Naive thymus-derived CD4-positive, alpha-beta T cell (primary cell): ENCODE data around the gene C2orf49. TPM values are rescaled to one million over a fixed set of nuclear protein-coding genes. Genes with fewer than 3 reads are reported as not detected.
"Not testable (repeated sequence)": the region's sequence is repeated elsewhere in the genome, so short reads cannot be mapped to it uniquely, and the experiment has no call there.

Experiments
- ATAC-seq: fragments of 150-1000 bp; cut with Tn5 transposase; 2 replicates; pipeline ENCODE4 v1.10.0; 2021; ENCODE audit warnings: mild to moderate bottlenecking, moderate library complexity
- CTCF ChIA-PET: fragments of 350-600 bp; sonication (Branson Sonifier 250); formaldehyde crosslinking; loops from one replicate; lab custom pipeline; 2021; ENCODE audit warnings: antibody characterized with exemption; lab: Charles Lee
- POLR2A ChIA-PET: fragments of 350-600 bp; sonication (Branson Sonifier 250); formaldehyde crosslinking; loops from one replicate; lab custom pipeline; 2021; ENCODE audit warnings: antibody characterized with exemption, inconsistent platforms; lab: Charles Lee
- DNase-seq, 9 donors: peaks; one replicate each; pipeline versions ENCODE4 v3.0.0 to v3.0.0-alpha.2; 2020 to 2022; ENCODE audit warnings: mixed read lengths in 1 of 9
- H3K27ac ChIP-seq: one replicate; pipeline ENCODE4 v1.7.0; 2013; ENCODE audit warnings: mild to moderate bottlenecking, low read depth, low read length, moderate library complexity
- H3K27me3 ChIP-seq, 2 donors: one replicate each; pipeline ENCODE4 v1.7.0; 2013; ENCODE audit warnings: low read length in 2 of 2, mild to moderate bottlenecking in 2 of 2, moderate library complexity in 2 of 2; ENCODE audit not compliant: control insufficient read depth in 2 of 2, insufficient read depth in 2 of 2
- H3K36me3 ChIP-seq, 3 experiments: 1 replicate in 2 of 3; 2 replicates in 1 of 3; pipeline ENCODE4 v1.7.0; 2013; ENCODE audit warnings: low read length in 3 of 3, mild to moderate bottlenecking in 3 of 3, moderate library complexity in 1 of 3; ENCODE audit not compliant: insufficient read depth in 3 of 3, control insufficient read depth in 2 of 3
- H3K4me1 ChIP-seq, 2 donors: one replicate each; pipeline ENCODE4 v1.7.0; 2013; ENCODE audit warnings: low read length in 2 of 2, mild to moderate bottlenecking in 2 of 2, moderate library complexity in 1 of 2; ENCODE audit not compliant: control insufficient read depth in 2 of 2, insufficient read depth in 2 of 2
- H3K4me3 ChIP-seq: 2 replicates; pipeline ENCODE4 v1.7.0; 2013; ENCODE audit warnings: mild to moderate bottlenecking, low read length
- H3K9me3 ChIP-seq, 3 experiments: 1 replicate in 2 of 3; 2 replicates in 1 of 3; pipeline ENCODE4 v1.7.0; 2013; ENCODE audit warnings: low read length in 3 of 3; ENCODE audit not compliant: control insufficient read depth in 2 of 3
- H3K27ac Mint-ChIP-seq, 9 donors: one replicate each; pipeline ENCODE4 v1.8.0; 2020 to 2022; ENCODE audit warnings: mixed read lengths in 9 of 9, mild to moderate bottlenecking in 8 of 9, moderate library complexity in 5 of 9, inconsistent platforms in 2 of 9
- H3K27me3 Mint-ChIP-seq, 5 donors: one replicate each; pipeline ENCODE4 v1.8.0; 2021 to 2022; ENCODE audit warnings: mixed read lengths in 5 of 5, mild to moderate bottlenecking in 1 of 5
- H3K36me3 Mint-ChIP-seq, 5 donors: one replicate each; pipeline ENCODE4 v1.8.0; 2020 to 2022; ENCODE audit warnings: mixed read lengths in 5 of 5, mild to moderate bottlenecking in 3 of 5, inconsistent platforms in 1 of 5
- H3K4me1 Mint-ChIP-seq, 7 donors: one replicate each; pipeline ENCODE4 v1.8.0; 2020 to 2022; ENCODE audit warnings: mixed read lengths in 7 of 7, mild to moderate bottlenecking in 3 of 7, inconsistent platforms in 1 of 7
- H3K4me3 Mint-ChIP-seq, 10 donors: one replicate each; pipeline ENCODE4 v1.8.0; 2020 to 2022; ENCODE audit warnings: mild to moderate bottlenecking in 10 of 10, mixed read lengths in 10 of 10, moderate library complexity in 6 of 10, inconsistent platforms in 2 of 10
- H3K9me3 Mint-ChIP-seq, 11 donors: one replicate each; pipeline ENCODE4 v1.8.0; 2020 to 2022; ENCODE audit warnings: mixed read lengths in 11 of 11, mild to moderate bottlenecking in 4 of 11, inconsistent platforms in 1 of 11, moderate library complexity in 1 of 11
- intact Hi-C, 2 donors: fragments of 100-400 bp; cut with micrococcal nuclease; formaldehyde crosslinking; loops; one replicate each; pipeline ENCODE4 v1.15.1; 2023
- polyA plus RNA-seq, 2 donors: library from polyadenylated mRNA; unstranded; fragments of 300-500 nt; fragmentation: Illumina TruSeq; gene quantifications; one replicate each; pipeline ENCODE4 v1.2.3, GENCODE V29; 2021
- total RNA-seq, 6 experiments: library from RNA in 5 of 6; stranded (reverse) in 5 of 6; gene quantifications; 1 replicate in 5 of 6; 2 replicates in 1 of 6; pipeline ENCODE4 v1.2.3 and lab custom pipeline; 2021 to 2026

The C2orf49 gene
- total and polyA plus RNA-seq, 7 experiments from 2014 or later: 9.7 to 30.8 (median 19.9) TPM

GRCh38 chr2:105324732-105325131, 12.6 kb upstream of the C2orf49 start:
- intact Hi-C loops: loop anchor here in 1 of 2 donors (5.0 kb wide), 1 partner anchor 773 kb away; no protein-coding TSS in a partner anchor
- H3K4me1 Mint-ChIP-seq: peaks cover 33 to 79% (median 71%) of the 10 kb centered on the region in 7 donors
- Histone ChIP-seq H3K4me1 (peaks cover 12% of the 10 kb centered on the region in 2 donors), H3K27me3 (no peaks in the 10 kb centered on the region), H3K27ac (no peak overlapping the region), H3K36me3 (peaks cover 0 to 4% (median 0%) of the 10 kb centered on the region in 3 experiments), H3K9me3 (no peaks in the 10 kb centered on the region), H3K4me3 (no peak overlapping the region)
- peak overlapping the region in 4 of 9 donors; percentile 3 to 45 (median 28) for H3K27ac Mint-ChIP-seq
- no peaks in the 10 kb centered on the region for H3K27me3 Mint-ChIP-seq
- no peak for DNase-seq
- H3K4me3 Mint-ChIP-seq: no peak overlapping the region
- POLR2A ChIA-PET: no interaction called here
- peaks cover 0 to 6% (median 0%) of the 10 kb centered on the region in 5 donors for H3K36me3 Mint-ChIP-seq
- no peak for ATAC-seq
- CTCF ChIA-PET: interaction anchor here (1.4 kb wide), 1 partner anchor 14 kb away, joined by 4 read pairs; no protein-coding TSS in a partner anchor
- peaks cover 0 to 2% (median 0%) of the 10 kb centered on the region in 11 donors for H3K9me3 Mint-ChIP-seq

DNA sequence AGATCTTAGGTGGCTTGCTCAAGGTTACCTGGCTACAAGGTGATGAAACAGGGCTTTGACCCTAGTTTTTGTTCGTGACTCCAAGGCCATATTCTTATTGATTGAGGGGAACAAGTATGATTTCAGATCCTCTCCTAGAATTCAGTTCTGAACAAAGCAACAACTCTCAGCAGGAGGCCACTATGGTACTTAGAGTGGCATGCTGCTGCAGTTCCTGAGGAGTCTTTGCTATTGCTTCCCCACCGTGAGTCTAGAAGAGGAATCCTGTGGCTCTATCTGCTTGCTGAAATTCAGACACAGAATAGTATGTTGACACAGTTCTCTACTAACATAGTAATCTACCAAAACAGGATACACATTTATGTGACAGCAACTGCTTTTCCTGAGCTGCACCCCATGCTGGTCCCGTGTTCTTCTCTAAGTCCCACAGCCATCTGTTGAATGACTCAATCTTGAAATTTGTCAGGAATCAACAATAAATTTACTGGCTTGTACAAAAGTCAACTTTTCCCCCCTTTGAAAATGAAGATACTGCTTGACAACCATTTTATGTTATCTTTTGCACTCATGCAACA, 11.9 kb upstream of the C2orf49 start:
- ATAC-seq: no peak
- Histone ChIP-seq H3K27me3 (no peaks in the 10 kb centered on the region), H3K36me3 (peaks cover 0 to 4% (median 0%) of the 10 kb centered on the region in 3 experiments), H3K9me3 (no peaks in the 10 kb centered on the region), H3K4me1 (peaks cover 12 to 19% of the 10 kb centered on the region in 2 donors), H3K27ac (no peak overlapping the region), H3K4me3 (no peak overlapping the region)
- Mint-ChIP-seq H3K36me3 (peaks cover 0 to 6% (median 0%) of the 10 kb centered on the region in 5 donors), H3K9me3 (peaks cover 0 to 2% (median 0%) of the 10 kb centered on the region in 11 donors), H3K27ac (peak overlapping the region in 2 of 9 donors; percentile 18 to 40), H3K4me3 (no peak overlapping the region), H3K4me1 (peaks cover 33 to 77% (median 69%) of the 10 kb centered on the region in 7 donors), H3K27me3 (no peaks in the 10 kb centered on the region)
- POLR2A ChIA-PET: no interaction called here
- no peak for DNase-seq
- intact Hi-C loops: loop anchor here in 1 of 2 donors (5.0 kb wide), 1 partner anchor 772 kb away; no protein-coding TSS in a partner anchor
- CTCF ChIA-PET: interaction anchor here (1.4 kb wide), 1 partner anchor 15 kb away, joined by 4 read pairs; no protein-coding TSS in a partner anchor

DNA sequence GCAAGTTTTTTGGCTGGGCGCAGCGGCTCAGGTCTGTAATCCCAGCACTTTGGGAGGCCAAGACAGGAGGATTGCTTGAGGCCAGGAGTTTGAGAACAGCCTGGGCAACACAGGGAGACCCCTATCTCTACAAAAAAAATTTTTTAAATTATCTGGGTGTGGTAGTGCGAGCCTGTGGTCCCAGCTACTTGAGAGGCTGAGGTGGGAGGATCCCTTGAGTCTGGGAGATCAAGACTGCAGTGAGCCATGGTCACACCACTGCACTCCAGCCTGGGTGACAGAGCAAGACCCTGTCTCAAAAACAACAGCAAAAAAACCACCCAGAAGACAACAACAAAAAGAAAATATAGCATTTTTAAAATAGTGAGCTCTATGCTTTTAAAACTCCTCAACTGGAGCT, 10.1 kb upstream of the C2orf49 start:
- CTCF ChIA-PET, H3K27me3 Mint-ChIP-seq, H3K4me3 ChIP-seq, H3K36me3 Mint-ChIP-seq, H3K9me3 Mint-ChIP-seq, H3K36me3 ChIP-seq, DNase-seq, H3K27ac ChIP-seq, ATAC-seq, H3K9me3 ChIP-seq, H3K27me3 ChIP-seq: not testable (repeated sequence)
- H3K4me1 Mint-ChIP-seq: peaks cover 33 to 78% (median 66%) of the 10 kb centered on the region in 7 donors
- H3K4me1 ChIP-seq: peaks cover 12 to 22% of the 10 kb centered on the region in 2 donors
- peak overlapping the region in 7 of 9 donors; percentile 59 to 94 (median 89) for H3K27ac Mint-ChIP-seq
- intact Hi-C loops: loop anchor here in 1 of 2 donors (5.0 kb wide), 1 partner anchor 770 kb away; no protein-coding TSS in a partner anchor
- POLR2A ChIA-PET: interaction anchor here (2.9 kb wide), 1 partner anchor 11 kb away, joined by 16 read pairs; the partner anchor contains the start of gene C2orf49
- H3K4me3 Mint-ChIP-seq: peak overlapping the region in 6 of 10 donors; percentile 23 to 95 (median 91)

GRCh38 chr2:105327690-105328089, 9.7 kb upstream of the C2orf49 start:
- Histone ChIP-seq H3K4me1 (peaks cover 12 to 22% of the 10 kb centered on the region in 2 donors), H3K36me3 (peaks cover 0 to 4% (median 0%) of the 10 kb centered on the region in 3 experiments), H3K27ac (no peak overlapping the region), H3K27me3 (no peaks in the 10 kb centered on the region), H3K4me3 (no peak overlapping the region), H3K9me3 (no peaks in the 10 kb centered on the region)
- Mint-ChIP-seq H3K9me3 (peaks cover 0 to 2% (median 0%) of the 10 kb centered on the region in 11 donors), H3K4me3 (peak overlapping the region; percentile 88 to 98 (median 92)), H3K27me3 (no peaks in the 10 kb centered on the region), H3K36me3 (peaks cover 0 to 6% (median 0%) of the 10 kb centered on the region in 5 donors), H3K27ac (peak overlapping the region in 7 of 9 donors; percentile 70 to 94 (median 89)), H3K4me1 (peaks cover 31 to 74% (median 62%) of the 10 kb centered on the region in 7 donors)
- intact Hi-C loops: loop anchor here in 1 of 2 donors (5.0 kb wide), 1 partner anchor 770 kb away; no protein-coding TSS in a partner anchor
- ATAC-seq (no peak), DNase-seq (no peak)
- ChIA-PET POLR2A (interaction anchor here (2.9 kb wide), 1 partner anchor 10 kb away, joined by 16 read pairs; the partner anchor contains the start of gene C2orf49), CTCF (no interaction called here)

DNA sequence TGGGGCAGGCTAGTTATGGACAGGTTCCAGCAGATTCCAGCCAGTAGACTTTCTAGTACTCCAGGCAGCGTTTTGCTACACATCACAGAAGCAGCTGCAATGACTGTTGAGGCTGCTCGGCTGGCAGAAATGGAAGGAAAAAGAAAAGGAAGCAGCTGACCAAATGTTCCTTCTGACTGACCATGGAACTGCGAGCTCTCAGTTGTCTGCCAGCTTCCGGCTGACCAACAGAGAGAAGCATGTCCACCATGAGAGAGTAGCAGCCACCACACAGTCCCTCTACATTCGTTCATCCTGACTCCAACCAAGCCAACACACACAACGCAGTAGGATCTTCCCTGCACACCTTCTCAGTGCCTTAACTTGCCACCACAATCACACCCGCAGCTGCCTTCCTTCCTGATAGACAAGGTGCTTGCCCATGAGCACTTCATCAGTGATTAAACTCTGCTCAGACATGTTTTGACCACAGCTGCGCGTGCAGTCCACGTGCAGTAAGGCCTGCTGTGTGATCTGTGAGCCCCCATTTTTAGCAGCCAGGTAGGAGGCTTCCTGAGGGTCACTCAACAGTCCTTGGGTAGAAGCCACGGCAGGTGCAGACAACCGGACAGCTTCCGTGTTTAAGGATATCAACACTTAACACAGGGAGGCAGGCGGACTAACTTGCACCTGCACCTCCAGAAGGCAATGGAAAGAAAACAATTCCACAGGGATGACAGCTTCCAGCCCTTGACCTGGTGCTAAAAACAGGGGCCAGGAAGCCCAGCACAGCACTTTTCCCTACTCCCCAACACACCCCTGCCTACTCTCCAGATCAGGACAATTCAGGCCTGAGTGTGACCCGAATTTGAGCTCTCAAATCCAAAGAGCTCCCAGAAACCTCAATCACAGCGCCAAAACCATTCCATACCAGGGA, 8.8 kb upstream of the C2orf49 start:
- Histone ChIP-seq H3K9me3 (no peaks in the 10 kb centered on the region), H3K4me3 (peak overlapping the region; percentile 73), H3K4me1 (peaks cover 12 to 22% of the 10 kb centered on the region in 2 donors), H3K36me3 (peaks cover 0 to 4% (median 0%) of the 10 kb centered on the region in 3 experiments), H3K27ac (peak overlapping the region; percentile 79), H3K27me3 (no peaks in the 10 kb centered on the region)
- ATAC-seq (peak; percentile 10), DNase-seq (peak in 3 of 9 donors; percentile 8 to 12 (median 9))
- Mint-ChIP-seq H3K27me3 (no peaks in the 10 kb centered on the region), H3K9me3 (peaks cover 0 to 2% (median 0%) of the 10 kb centered on the region in 11 donors), H3K4me1 (peaks cover 27 to 66% (median 53%) of the 10 kb centered on the region in 7 donors), H3K36me3 (peaks cover 0 to 6% (median 0%) of the 10 kb centered on the region in 5 donors), H3K27ac (peak overlapping the region; percentile 89 to 96 (median 91)), H3K4me3 (peak overlapping the region; percentile 88 to 98 (median 92))
- ChIA-PET CTCF (interaction anchor here (1.0 kb wide), 1 partner anchor 11 kb away, joined by 3 read pairs; no protein-coding TSS in a partner anchor), POLR2A (interaction anchor here (0.6 to 2.9 kb wide), 4 partner anchors 8 to 32 kb away, joined by 3 to 16 read pairs (median 3); partner anchors contain the start of gene C2orf49)
- intact Hi-C loops: loop anchor here (1.0 to 5.0 kb wide), 2 partner anchors 9 to 769 kb away; partner anchors contain the start of gene C2orf49 (in 2 of the 2)
